ENCODE results near the gene OTOP2.

The OTOP2 gene

DNA sequence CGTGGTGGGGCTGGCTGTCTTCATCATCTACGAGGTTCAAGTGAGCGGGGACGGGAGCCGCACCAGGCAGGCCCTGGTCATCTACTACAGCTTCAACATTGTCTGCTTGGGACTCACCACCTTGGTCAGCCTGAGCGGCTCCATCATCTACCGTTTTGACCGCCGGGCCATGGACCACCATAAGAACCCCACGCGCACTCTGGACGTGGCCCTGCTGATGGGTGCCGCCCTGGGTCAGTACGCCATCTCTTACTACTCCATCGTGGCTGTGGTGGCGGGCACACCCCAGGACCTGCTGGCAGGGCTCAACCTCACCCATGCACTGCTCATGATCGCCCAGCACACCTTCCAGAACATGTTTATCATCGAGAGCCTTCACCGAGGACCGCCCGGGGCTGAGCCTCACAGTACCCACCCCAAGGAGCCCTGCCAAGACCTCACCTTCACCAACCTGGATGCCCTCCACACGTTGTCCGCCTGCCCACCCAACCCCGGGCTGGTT, 6.5 kb downstream of the OTOP2 start:
- DNase-seq (ENCODE audit: low spot score in 2 of 2) (no peak), ATAC-seq (no peak)
- Mint-ChIP-seq H3K9me3 (no peaks in the 10 kb centered on the region), H3K4me1 (peaks cover 5% of the 10 kb centered on the region), H3K27ac (no peak overlapping the region), H3K36me3 (no peaks in the 10 kb centered on the region), H3K4me3 (no peak overlapping the region)

DNA sequence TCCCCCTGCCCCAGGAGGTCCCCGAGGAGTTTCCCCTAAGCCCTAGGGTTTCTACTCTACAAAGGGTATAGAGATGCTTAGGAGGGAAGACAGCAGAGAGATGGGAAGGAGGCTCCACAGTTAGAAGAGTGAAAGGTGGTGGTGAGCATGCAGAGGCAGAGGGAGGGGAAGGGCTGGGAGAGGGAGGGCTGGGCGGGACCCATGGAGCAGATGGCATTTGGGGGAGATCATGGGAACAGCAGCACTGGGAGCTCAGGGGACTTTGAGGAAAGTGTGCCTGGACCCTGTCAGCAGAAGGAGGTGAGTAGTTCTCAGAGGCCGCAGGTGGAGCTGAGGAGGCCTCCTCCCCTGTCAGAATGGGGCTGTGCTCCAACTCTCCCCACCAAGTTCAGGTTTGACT, 11.0 kb downstream of the OTOP2 start:
- Mint-ChIP-seq H3K4me1 (peaks cover 5% of the 10 kb centered on the region), H3K4me3 (no peak overlapping the region), H3K27ac (no peak overlapping the region), H3K36me3 (no peaks in the 10 kb centered on the region), H3K9me3 (no peaks in the 10 kb centered on the region)
- no peak for DNase-seq (ENCODE audit: low spot score in 2 of 2)
- ATAC-seq = no peak

- DNase-seq (ENCODE audit: low spot score in 2 of 2) (no peak), ATAC-seq (no peak)
- peaks cover 5% of the 10 kb centered on the region for H3K4me1 Mint-ChIP-seq
- no peak within 1 kb of the TSS for H3K4me3 Mint-ChIP-seq
- no peaks in the 10 kb centered on the region for H3K9me3 Mint-ChIP-seq
- no peak within 1 kb of the TSS for H3K27ac Mint-ChIP-seq
- H3K36me3 Mint-ChIP-seq = no peaks in the 10 kb centered on the region
Observed at GRCh38 chr17:74935585-74936469, 11.8 kb downstream of the OTOP2 start, which contains the start of gene OTOP3. OTOP3 (plus strand) TSS chr17:74935898; CDS start chr17:74935922, 24 bp downstream.

DNA sequence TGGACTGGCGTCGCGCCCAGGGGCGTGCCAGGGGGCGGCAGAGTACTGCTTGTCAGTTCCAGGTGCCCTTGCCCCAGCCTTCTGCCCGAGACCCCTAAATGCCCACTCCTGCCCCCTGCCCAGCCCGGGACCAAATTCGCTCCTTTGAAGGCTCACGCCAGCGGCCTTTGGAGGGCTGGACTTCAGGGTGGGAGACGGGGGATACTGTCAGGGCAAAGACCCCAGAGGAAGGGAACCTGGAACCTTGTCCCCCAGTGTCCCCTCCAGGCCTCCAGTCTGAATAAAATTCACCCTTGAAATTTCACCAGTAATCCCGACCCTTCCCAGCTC, 12.4 kb downstream of the OTOP2 start:
- no peaks in the 10 kb centered on the region for H3K9me3 Mint-ChIP-seq
- no peaks in the 10 kb centered on the region for H3K36me3 Mint-ChIP-seq
- H3K4me1 Mint-ChIP-seq = peaks cover under 1% of the 10 kb centered on the region
- ATAC-seq (no peak), DNase-seq (ENCODE audit: low spot score in 2 of 2) (no peak)
- H3K27ac Mint-ChIP-seq = no peak overlapping the region
- no peak overlapping the region for H3K4me3 Mint-ChIP-seq

DNA sequence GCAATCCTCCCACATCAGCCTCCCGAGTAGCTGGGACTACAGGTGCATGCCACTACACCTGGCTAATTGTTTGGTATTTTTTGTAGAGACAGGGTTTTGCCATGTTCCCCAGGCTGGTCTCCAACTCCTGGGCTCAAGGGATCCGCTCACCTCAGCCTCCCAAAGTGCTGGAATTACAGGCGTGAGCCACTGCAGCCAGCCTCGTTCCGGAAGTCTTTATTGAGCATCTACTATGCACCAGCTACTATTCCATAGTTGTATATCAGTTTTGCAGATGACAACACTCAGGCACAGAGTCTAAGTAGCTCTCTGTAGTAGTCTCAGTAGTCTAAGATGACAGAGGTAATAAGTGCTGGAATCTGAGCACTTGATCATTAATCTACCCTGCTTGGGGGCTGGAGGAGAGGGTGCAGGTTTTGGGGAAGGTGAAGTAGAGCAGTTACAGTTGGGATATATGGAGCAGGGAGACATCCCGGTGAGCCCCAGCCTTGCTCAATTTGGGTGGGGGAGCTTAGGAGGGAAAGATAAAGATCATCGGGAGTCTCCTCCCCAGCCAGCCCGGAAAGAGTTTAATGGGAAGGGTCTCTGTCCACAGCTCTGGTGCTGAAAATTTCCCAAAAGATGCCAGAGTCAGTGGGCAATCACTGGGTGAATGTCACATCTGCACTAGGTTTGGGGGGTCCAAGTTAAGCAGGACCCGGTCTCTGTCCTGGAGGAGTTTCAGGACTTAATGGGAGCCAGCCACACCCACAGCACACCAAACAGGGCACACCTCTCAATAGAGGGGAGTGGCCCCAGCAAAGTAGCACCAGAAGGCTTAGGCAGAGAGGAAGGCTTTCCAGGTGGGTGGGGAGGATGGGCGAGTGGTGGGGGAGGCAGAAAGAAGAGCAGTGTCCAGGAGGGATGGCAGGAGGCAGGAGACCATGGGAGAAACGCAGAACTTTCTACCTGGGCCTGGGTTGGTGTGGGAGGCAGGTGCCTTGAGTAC, 13.3 kb downstream of the OTOP2 start:
- ATAC-seq (no peak), DNase-seq (ENCODE audit: low spot score in 2 of 2) (no peak)
- Mint-ChIP-seq H3K27ac (no peak overlapping the region), H3K9me3 (no peaks in the 10 kb centered on the region), H3K4me3 (no peak overlapping the region), H3K36me3 (no peaks in the 10 kb centered on the region), H3K4me1 (no peaks in the 10 kb centered on the region)

- Mint-ChIP-seq H3K27ac (no peak overlapping the region), H3K4me3 (no peak overlapping the region), H3K4me1 (no peaks in the 10 kb centered on the region), H3K9me3 (no peaks in the 10 kb centered on the region), H3K36me3 (no peaks in the 10 kb centered on the region)
- ATAC-seq (no peak), DNase-seq (ENCODE audit: low spot score in 2 of 2) (no peak)
Observed at GRCh38 chr17:74938194-74938950, 14.3 kb downstream of the OTOP2 start.

DNA sequence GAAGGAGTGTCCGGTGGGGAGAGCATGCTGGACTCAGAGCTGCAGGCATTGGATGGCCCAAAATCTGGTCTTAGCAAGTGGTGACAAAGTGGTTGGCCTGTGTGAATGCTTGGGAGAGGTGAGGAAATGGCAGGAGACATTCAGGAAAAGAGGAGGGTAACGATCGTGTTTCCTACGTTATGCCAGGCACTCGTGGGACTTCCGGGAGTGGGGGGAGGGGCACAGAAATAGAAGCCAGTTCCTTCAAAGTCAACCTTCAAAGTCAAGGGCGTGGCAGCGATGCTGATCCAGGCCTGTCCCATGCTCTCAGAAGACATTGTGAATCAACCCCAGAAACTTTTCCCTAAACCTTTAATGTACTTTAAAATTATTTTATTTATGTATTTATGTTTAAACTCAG, 15.5 kb downstream of the OTOP2 start:
- Mint-ChIP-seq H3K4me1 (no peaks in the 10 kb centered on the region), H3K4me3 (no peak overlapping the region), H3K9me3 (no peaks in the 10 kb centered on the region), H3K36me3 (no peaks in the 10 kb centered on the region), H3K27ac (no peak overlapping the region)
- ATAC-seq = no peak
- no peak for DNase-seq (ENCODE audit: low spot score in 2 of 2)

DNA sequence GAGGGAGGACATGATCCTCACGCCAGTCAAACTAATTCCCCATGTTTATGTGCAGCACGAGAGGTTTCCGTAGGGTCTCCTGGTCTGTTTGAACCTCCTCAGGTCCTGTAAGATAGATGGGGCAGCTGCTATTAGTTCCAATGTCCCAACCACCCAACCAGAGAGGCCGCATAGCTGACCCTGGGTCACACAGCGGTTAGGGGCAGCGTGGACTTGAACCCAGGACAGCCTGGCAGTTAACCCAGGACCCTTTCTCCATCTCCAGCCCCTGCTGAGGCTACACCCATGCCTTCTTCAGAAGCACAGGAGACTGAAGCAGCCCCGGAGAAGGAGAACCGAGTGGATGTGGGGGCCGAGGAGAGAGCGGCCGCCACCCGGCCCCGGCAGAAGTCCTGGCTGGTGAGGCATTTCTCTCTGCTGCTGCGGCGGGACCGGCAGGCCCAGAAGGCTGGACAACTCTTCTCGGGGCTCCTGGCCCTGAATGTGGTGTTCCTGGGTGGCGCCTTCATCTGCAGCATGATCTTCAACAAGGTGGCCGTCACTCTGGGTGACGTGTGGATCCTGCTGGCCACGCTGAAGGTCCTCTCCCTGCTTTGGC, 17.2 kb downstream of the OTOP2 start:
- ATAC-seq (no peak), DNase-seq (ENCODE audit: low spot score in 2 of 2) (no peak)
- no peaks in the 10 kb centered on the region for H3K36me3 Mint-ChIP-seq
- no peaks in the 10 kb centered on the region for H3K4me1 Mint-ChIP-seq
- no peak overlapping the region for H3K27ac Mint-ChIP-seq
- no peaks in the 10 kb centered on the region for H3K9me3 Mint-ChIP-seq
- H3K4me3 Mint-ChIP-seq = no peak overlapping the region

- no peak for DNase-seq (ENCODE audit: low spot score in 2 of 2)
- Mint-ChIP-seq H3K9me3 (no peaks in the 10 kb centered on the region), H3K4me3 (no peak overlapping the region), H3K27ac (no peak overlapping the region), H3K36me3 (no peaks in the 10 kb centered on the region), H3K4me1 (no peaks in the 10 kb centered on the region)
- ATAC-seq = no peak
Observed at GRCh38 chr17:74943808-74944522, 19.9 kb downstream of the OTOP2 start.

DNA sequence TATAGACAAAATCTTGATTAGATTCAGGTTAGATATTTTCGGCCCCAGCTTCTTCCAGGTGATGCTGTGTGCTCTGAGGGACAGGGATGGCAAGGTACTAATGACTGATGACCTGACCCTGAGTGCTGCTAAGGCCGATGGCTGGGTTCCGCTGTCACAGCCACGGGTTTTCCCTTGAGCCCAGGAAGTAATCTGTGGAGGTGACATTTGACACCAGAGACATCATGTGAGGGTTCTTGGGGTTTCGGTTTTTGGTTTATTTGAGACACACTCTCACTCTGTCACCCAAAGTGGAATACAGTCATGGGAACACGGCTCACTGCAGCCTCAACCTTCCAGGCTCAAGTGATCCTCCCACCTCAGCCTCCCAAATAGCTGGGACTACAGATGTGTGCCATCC, 21.5 kb downstream of the OTOP2 start:
- Mint-ChIP-seq H3K4me3 (no peak overlapping the region), H3K36me3 (no peaks in the 10 kb centered on the region)
- peak; percentile 53 for ATAC-seq

DNA sequence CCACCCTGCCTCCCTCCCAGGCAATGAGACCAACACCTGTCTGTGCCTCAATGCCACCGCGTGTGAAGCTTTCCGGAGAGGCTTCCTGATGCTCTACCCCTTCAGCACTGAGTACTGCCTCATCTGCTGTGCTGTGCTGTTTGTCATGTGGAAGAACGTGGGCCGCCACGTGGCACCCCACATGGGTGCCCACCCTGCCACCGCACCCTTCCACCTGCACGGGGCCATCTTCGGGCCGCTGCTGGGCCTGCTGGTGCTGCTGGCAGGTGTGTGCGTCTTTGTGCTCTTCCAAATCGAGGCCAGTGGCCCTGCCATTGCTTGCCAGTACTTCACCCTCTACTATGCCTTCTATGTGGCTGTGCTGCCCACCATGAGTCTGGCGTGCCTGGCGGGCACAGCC, 22.6 kb downstream of the OTOP2 start:
- ATAC-seq (no peak), DNase-seq (ENCODE audit: low spot score in 2 of 2) (no peak)
- Mint-ChIP-seq H3K4me3 (no peak overlapping the region), H3K27ac (no peak overlapping the region), H3K36me3 (no peaks in the 10 kb centered on the region), H3K4me1 (no peaks in the 10 kb centered on the region), H3K9me3 (no peaks in the 10 kb centered on the region)

More for the DNA sequence above, 21.5 kb downstream of the OTOP2 start:
- no peaks in the 10 kb centered on the region for H3K9me3 Mint-ChIP-seq
- no peak overlapping the region for H3K27ac Mint-ChIP-seq
- DNase-seq (ENCODE audit: low spot score in 2 of 2) = no peak
- H3K4me1 Mint-ChIP-seq = no peaks in the 10 kb centered on the region

DNA sequence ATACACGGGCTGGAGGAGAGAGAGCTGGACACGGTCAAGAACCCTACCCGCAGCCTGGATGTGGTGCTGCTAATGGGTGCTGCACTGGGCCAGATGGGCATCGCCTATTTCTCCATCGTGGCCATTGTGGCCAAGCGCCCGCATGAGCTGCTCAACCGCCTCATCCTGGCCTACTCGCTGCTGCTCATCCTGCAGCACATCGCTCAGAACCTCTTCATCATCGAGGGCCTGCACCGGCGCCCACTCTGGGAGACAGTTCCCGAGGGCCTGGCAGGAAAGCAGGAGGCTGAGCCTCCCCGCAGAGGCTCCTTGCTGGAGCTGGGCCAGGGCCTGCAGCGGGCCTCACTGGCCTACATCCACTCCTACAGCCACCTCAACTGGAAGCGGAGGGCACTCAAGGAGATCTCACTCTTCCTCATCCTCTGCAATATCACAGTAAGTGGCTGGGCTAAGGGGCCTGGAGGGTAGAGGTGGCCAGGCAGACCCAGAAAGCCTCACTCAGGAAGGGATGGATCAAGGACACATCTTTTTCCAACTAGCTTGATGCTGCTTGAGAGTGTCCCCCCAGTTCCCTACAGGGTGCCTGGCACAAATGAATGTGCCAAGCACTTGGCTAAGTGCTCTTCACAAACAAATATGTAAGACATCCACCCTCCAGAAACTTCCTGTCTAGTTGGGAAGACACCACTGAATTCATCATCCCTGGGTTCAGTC, 23.1 kb downstream of the OTOP2 start:
- ATAC-seq (no peak), DNase-seq (ENCODE audit: low spot score in 2 of 2) (no peak)
- Mint-ChIP-seq H3K9me3 (no peaks in the 10 kb centered on the region), H3K4me3 (no peak overlapping the region), H3K36me3 (no peaks in the 10 kb centered on the region), H3K27ac (no peak overlapping the region), H3K4me1 (no peaks in the 10 kb centered on the region)

- no peak overlapping the region for H3K4me3 Mint-ChIP-seq
Observed at GRCh38 chr17:74949455-74950115, 25.5 kb downstream of the OTOP2 start.

More at GRCh38 chr17:74949455-74950115, 25.5 kb downstream of the OTOP2 start:
- Mint-ChIP-seq H3K9me3 (no peaks in the 10 kb centered on the region), H3K27ac (no peak overlapping the region), H3K36me3 (no peaks in the 10 kb centered on the region), H3K4me1 (no peaks in the 10 kb centered on the region)
- DNase-seq (ENCODE audit: low spot score in 2 of 2) (no peak), ATAC-seq (peak; percentile 16)
